Activated CD8-positive, alpha-beta memory T cell treated with anti-CD3 and anti-CD28 coated beads, Interleukin-2, amount 50 U/mL, for 1 hour (primary cell): ENCODE data around the gene TRPM3.

Experiments used
- DNase-seq: peaks from one replicate; pipeline ENCODE4 v3.0.0-alpha.2; 2020; ENCODE audit errors: extremely low read depth

Gene TRPM3

DNA sequence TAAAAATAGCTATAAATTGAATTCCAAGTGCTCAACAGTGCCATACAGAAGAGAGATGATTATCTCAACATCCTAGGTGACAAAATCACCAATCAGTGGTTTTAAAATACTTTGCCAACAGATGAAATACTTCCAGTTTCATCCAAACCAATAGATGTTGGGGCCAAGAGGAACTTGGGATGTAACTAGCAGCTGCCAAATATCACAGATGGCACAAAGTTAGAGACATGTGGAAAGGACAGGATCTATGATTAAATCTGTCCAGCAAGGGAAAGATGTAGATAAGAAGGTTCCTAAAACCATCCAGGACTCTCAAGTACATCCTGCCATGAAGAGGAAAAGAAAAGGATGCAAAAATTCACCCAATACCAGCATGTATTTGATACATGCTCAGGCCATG is 23.8 kb downstream of the TRPM3 start:
- DNase-seq, result no peak

DNA sequence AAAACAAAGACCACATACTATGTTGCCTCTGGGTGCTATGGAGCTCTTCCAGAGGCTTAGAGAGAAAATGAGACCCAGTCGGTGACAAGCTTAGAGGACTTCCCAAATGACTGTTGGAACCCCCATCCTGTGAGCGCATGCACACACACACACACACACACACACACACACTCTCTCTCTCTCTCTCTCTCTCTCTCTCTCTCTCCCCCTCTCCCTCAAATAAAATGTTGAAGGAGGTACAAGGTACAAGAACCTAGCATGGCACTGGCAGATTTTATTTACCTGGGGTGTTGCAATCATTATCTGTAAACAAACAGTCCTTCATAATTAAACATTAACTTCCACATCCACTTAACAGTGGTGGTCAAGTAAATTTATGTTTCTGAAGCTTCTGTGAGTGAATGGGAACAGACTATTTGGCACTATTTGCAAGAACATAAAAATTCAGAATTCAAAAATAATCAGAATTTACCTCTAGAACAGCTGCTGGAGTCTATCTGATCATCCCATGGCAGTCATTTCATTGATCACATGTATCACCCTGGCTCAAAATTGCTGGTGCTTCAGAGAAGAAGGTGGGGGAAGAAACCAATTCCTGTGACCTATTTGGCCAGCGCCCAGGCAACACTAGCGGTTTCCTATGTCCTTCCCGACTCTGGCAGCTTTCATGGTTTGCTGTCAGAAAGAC is 24.9 kb downstream of the TRPM3 start:
- DNase-seq, result no peak

DNA sequence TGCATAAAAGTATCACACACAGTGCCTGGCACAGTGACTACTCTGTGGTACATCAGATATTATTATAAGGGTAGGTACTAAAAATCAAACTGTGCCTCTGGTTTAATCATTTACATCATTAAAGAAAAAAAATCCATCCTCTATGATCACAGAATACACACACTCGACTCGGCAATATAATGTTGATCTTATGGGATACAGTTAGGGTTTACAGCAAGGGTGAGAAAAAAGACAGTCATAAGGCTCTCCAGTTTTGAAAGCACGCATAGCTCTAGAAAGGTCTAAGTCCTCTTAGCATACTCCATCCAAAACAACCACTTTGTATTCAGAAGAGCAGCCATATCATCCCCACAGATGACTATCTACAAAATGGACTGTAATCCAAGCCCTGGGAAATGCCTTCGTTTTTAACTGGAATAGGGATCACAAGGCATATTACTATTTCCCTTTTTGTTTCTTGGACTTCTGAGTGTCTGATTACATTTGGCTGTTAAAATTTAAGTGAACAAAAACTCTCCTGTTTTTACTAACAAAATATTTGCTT is 26.6 kb downstream of the TRPM3 start:
- DNase-seq, result no peak

DNA sequence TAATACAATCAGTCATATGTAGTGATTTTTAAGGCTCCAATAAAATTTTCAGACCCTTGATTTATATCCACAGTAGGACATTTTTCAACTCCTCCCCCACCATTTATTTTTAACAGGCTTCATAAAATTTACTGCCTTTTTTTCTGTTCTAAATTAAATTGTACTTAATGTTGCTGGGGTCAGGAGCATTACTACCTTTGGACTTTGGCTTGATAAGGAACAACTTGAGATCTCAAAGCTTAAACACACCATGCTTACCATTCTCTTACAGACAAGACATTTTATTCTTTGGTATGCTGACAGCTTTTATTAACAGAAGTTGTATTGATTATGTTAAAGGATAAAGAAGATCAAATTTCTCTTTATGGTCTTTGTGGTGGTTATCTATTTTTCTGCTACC is 30.5 kb downstream of the TRPM3 start:
- DNase-seq, result no peak

DNA sequence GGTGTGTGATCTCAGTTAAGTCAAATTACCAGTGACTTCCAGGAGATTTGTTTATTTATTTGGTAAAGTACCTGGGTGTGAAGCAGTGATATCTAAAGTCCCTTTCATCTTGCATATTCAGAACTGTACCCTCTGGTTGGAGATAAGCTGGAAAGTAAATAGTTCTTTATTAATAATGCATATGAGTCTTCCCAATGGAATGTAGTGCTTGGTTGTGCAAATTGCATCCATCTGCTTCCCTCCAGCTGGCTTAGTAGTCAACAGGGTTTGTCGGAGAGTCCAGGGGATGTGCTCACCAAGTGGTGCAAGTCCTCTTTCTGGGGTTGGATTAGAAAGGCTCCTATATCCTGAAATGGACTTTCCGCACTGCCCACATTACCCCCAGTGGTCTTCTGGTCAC is 42.0 kb downstream of the TRPM3 start:
- no peak for DNase-seq

DNA sequence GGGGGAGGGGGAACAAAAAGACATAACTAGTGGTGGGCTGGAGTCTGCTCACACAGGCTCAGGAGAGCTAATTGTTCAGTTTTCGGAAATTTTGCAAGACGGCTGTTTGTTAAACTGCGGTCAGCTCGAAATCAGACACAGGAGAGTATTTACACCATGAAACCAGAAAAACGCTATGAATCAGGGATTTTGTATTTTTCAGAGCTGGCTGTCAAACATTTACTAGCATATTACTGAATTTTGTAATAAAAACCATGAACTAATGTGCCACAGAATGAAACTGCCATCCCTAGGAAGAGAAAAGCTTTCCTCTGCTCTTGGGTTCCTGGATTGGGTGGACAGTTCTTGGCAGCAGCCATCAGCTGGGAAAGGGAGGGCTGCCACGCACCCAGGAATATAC is 45.3 kb downstream of the TRPM3 start:
- no peak for DNase-seq

DNA sequence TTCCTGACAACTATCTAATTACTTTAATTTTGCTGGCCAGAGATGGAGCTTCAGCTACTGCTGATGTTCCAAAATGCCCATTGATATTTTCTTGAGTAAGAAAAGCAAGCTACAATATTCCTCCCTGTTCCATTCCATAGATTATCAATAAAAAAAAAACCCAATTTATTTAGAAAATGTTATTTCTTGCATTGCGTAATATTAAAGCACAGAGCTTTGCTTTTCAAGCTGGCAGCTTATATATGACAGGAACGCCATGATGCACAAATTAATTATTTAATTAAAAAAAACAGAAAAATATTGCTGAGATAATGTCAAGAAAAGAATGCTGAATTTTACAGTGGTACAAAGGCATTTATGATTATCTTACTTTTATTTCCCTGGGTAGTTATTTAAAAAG is 47.9 kb downstream of the TRPM3 start:
- DNase-seq, result no peak

DNA sequence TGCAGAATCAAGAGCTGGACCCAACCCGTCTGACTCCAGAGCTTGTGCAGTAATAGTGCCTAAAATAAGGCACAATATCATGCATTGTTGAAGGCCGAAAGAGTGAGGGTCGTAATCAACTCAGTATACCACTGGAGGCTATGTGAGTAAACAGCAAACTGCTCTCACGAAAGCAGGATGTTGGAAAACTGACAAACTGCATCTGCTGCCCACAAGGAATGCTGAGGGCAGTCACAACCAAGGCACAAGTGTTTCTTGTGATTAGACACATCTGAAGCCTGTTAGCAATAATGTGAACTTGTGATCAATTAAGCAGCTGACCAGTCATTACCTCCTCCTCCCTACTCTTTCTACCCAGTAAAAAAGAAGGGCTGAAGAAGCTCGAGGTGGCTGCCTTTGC is 48.8 kb downstream of the TRPM3 start:
- DNase-seq, result no peak

DNA sequence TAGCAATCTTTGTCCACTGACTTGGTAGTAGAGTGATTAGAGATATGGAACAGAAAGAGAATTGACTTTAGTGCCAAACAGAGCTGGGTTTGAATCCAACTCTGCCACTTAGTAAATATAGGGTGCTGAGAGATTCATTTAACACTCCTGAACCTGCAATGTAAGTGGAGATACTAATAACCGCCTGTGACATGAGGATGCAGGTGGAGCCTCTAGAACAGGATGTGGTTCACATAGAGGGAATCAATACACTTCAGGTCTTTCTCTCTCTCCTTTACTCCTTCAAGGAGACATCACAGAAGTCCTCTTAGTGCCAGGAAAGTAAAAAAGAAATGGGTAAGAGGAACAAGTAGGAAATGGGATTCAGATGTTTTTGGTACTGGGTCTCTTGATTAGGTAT is 49.8 kb downstream of the TRPM3 start:
- no peak for DNase-seq

DNA sequence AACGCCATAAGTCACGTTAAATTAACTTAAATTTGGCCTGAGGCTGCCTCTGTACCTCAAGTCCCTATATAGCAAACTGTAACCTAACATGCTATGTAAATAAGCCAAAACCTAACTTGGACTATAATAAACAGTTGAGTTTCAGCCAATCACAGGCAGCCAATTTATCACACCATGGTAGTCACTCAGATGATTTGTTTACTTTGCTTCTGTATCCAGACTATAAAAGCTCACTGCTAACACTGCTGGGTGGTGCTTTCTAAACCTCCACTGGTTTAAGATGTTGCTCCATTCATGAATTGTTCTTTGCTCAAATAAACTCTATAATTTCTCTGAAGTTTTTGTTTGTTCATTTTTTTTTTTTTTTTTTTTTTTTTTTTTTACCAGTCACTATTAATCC is 62.8 kb downstream of the TRPM3 start:
- DNase-seq, result no peak

DNA sequence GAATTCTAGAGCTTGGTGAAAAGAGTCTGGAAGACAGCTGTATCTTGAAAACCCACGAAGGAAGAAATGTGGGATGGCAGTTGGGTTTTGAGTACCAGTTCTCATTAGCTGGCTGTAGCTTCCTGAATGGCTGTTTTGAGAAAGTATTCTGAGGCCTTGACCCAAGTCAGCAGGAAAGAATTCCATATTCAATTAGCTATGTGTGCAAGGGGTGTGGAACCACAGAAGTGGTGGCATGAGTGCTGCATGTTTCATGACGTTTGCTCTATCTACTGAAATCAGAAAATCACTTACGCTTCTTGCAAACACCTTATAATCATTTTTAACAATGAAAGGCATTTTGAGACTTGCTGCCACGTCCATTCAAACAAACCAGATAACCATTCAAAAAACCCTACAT is 69.1 kb downstream of the TRPM3 start:
- DNase-seq, result no peak

DNA sequence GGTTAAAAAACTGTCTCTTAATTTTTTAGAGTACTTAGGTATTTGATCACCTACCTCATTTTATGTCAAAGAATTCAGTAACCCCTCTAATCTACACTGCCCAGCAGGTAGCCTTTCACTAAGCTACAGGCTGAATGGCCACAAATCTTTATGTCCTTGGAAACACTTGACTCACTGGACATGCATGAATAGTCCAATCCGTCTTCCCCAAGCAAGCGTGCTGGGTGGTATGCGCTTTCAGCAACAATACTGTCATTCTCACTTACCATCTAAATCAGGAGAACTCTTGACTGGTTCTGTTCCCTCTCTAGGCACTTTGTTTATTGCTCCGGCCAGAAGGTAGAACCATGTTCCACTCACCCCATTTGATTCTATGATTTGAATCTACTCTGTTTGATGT is 73.1 kb downstream of the TRPM3 start:
- no peak for DNase-seq

DNA sequence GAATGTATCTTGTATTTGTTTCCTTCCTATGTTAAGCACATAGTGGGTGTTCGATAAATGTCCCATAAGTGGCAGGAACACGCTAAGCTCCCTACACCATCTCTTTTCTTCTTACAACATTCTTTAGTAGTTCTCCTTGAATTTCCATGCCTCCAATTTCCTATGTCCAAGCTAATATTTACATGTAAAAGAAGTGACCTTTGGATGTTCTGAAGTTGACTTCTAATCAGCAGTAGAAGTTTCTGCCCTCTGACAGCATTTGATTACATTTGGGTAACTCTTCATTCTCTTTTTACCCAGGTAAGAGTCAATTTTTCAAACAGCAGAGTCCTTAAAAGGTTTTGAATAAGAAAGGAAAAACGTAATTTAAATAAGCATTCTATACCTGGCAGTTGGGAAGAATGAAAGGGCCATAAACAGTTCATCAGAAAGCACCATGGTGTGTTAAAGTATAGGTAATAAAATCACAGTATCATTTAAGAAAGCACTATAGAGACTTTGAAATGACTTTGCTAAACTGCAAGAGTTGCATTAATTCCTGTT is 78.9 kb downstream of the TRPM3 start:
- DNase-seq, result no peak

DNA sequence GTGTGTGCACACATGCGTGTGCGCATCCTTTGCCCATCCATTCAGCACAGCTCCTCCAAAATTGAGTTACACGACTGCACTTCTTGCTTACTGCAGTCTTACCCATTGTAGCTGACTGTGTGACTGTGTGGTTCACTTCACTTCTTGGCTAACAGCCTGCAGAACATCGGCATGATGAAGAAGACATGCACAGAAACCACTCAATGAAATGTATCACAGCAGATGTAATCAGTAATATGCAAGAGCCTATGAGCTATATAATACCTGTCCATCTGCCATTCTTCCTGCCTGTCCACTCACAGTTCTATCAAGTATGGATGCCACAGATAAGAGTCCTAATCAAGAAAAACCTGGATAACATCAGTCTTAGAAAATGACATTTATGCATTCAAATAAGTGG is 83.9 kb downstream of the TRPM3 start:
- no peak for DNase-seq

DNA sequence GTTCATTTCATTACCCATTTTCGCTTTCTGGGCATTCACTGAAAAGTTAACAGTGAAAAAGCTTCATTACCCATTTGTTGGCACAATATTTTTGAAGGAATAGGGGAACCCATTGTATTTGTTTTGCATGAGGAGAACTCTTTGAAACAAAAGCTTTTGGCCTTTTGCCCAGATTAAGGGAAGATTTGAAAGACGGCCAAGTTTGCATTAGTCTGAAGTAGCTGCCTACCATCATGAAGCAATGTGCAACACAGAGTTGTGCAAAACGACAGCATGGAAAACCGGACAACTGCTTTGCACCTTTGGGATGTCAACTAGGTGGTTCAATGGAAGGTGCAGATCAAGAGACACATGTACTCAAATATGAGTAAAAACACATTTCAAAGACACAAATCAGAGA is 84.9 kb downstream of the TRPM3 start:
- no peak for DNase-seq

DNA sequence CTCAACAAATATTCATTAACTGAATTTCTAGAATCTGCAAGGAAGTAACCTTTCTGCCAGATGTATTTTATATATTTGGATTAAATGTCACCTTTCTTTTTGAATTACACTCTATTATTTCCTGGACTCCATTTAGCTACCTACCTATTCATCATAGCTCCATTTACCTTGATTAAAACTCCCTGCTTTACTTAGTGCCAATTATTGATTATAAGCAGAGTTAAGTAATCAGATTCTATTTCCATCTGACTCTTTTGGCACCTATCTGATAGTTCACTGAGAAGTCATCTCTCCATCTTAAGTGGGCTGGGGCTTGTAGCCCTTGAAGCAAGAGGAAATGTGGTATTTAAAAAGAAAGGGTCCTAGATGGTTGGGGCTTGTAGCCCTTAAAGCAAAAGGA is 88.6 kb downstream of the TRPM3 start:
- DNase-seq, result no peak

DNA sequence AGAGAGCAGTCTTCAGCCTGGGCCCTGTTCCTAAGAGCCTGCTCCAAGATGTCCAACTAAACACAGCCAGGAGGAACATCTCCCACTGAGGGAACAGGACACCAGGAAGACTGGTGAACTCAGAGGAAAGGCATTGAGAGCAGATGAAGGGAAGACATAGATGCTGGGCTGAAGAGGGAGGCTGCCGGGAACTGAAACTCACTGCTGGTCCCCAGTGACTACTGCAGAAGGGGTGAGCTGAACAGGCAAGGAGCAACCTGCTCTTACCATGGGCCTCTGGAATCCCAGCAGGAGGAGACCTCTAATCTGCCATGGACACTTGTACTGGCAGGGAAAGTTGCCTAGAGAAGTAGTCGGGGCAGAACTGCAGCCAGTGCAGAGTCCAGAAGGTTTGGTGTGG is 95.7 kb downstream of the TRPM3 start:
- DNase-seq, result no peak

DNA sequence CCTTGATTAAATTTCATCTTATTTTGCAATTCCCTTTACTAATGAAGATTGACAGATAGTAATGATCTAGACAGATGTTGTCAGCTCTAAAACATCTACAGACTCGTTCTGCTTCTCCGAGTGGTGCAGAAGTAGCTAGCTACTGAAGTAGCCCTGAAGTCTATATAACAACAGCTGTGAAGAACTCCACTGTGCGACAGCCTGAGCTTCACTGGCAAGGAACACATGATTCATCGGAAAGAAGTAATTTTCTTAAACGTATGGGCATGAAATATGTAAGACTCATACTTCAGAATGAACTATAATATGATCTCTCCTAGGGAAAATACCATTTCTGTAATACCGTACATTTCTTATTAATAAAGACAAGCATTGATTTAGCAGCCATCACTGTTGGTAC is 96.2 kb downstream of the TRPM3 start:
- no peak for DNase-seq

DNA sequence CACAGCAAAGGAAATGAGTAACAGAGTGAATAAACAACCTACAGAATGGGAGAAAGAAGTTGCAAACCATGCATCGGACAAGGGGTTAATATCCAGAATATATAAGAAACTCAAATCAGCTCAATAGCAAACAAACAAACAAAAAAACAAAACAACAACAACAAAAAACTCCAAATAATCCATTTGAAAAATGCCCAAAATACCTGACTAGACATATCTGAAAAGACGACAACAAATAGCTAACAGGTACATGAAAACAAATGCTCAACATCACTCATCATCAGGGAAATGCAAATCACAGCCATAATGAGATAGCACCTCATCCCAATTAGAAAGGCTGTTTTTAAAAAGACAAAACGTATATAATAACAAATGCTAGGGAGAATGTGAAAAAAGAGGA is 111.2 kb downstream of the TRPM3 start:
- no peak for DNase-seq

DNA sequence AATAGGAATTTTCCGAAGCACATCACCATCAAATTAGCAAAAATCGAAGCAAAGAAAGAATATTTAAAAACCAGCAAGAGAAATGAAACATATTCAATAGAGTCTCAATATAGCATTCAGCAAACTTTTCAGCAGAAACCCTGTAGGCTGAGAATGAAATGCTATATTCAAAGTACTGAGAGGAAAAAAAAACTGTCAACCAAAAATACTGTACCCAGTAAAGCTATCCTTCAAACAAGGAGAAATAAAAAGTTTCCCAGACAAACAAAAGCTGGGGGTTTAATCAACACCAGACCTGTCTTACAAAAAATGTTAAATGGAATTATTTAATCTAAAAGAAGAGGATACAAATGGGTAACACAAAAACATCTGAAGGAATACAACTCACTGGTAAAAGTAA is 116.0 kb downstream of the TRPM3 start:
- DNase-seq, result no peak

DNA sequence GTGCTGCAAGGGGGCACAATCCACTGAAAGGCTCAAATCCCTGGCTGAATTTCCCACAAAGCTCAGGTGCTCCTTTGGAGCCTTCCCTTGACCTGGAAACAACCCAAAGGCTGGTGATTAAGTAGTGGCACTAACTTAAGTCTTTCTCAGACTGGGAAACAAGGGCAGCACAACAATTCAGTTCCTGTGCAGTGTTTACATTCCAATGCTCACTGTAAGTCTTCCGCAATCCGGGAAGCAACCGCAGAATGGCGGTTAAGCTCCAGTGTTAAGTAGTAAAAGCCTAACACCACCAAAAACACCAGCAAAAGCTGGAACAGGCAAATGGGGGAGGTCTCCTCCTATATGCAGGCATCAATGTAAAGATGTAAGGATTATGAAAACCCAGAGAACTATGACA is 117.2 kb downstream of the TRPM3 start:
- no peak for DNase-seq

DNA sequence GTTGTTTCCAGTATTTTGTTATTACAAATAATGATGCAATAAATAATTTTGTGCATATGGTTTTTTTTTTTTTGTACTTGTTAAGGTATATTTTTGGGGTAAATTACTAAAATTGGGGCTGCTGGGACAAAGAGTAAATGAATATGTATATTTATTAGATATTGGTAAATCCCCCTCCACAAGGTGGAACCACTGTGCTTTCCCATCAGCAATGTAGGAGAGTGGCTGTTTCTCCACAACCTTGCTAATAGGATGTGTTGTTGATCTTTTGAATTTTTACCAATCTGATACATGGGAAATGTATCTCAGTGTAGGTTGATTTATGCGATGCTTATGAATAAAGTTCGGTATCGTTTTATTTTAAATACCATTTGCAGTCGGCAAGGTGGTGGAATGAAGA is 118.1 kb downstream of the TRPM3 start:
- DNase-seq, result no peak

DNA sequence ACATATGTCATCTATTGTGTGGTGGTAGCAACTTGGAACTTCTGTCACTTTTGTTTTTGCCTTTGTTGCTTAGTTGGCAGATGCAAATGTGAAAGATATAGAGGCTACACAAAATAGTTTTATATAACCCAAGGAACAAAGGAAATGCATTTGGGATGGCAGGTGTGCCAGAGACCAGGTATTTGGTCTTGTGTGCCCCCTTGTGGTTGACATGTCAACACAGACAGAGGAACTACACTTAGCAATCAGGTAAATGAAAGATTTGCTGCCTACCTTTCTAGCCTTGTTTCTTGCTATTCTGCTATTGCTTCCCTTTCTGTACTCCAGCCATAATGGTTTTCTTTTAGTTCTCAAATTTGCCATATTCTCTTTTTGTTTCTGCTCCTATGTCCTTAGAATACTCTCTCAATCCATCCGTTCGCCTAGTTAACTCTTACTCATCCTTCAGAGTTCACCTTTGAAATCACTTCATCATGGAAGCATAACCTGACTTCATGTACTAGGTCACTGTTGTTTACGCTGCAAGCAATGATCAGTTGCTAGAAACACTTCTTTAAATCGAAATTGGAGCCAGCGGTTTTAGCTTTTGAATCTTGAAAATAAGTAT is 119.5 kb downstream of the TRPM3 start:
- DNase-seq, result no peak

DNA sequence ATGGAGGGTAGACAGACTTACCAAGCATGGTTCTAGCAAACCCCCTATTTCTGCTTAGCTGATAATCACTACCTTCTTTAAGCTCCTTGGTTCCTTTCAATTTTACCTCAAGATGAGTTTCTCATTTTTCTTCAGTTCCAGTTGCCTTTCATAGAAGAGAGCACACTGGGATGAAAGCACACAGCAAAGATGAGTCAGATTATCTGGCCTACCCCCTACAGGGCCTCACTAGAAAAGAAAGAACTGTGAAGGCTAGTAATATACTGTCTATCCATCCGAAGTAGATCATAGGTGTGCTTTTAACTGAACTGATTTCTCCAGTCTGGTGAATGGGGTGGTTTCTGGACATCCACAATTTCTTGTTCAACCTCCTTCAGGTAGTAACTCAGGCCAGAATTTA is 122.5 kb downstream of the TRPM3 start:
- DNase-seq, result no peak
